T-cell (primary cell): ENCODE data around the gene WT1. TPM values are rescaled to one million over a fixed set of nuclear protein-coding genes. Genes with fewer than 3 reads are reported as not detected.

ENCODE experiments used
- ATAC-seq, 4 experiments: fragments of 200-7000 bp in 3 of 4; fragments of 150-1000 bp in 1 of 4; cut with Tn5 transposase; replicated peaks in 1 of 4; 1 replicate in 3 of 4; 2 replicates in 1 of 4; pipeline ENCODE4 v1.10.0; 2021; ENCODE audit warnings: moderate library complexity in 3 of 4, mild to moderate bottlenecking in 2 of 4, moderate number of reproducible peaks in 1 of 4
- CTCF ChIA-PET, 2 donors: fragments of 300-600 bp; sonication (Branson Sonifier 250); formaldehyde crosslinking; loops; one replicate each; lab custom pipeline; 2022; ENCODE audit warnings: antibody characterized with exemption in 2 of 2; lab: Charles Lee
- POLR2A ChIA-PET, 2 donors: fragments of 300-600 bp; sonication (Branson Sonifier 250); formaldehyde crosslinking; loops; one replicate each; lab custom pipeline; 2022; ENCODE audit warnings: antibody characterized with exemption in 2 of 2; lab: Charles Lee
- DNase-seq, 35 experiments: peaks; one replicate each; pipeline versions ENCODE4 v3.0.0 to v3.0.0-alpha.2; 2013 to 2023
- H3K27ac ChIP-seq: one replicate; pipeline ENCODE4 v1.5.1; 2013; ENCODE audit warnings: low read length
- H3K27me3 ChIP-seq, 2 experiments: replicated peaks in 1 of 2; 1 replicate in 1 of 2; 2 replicates in 1 of 2; pipeline versions ENCODE4 v1.6.1 to v1.7.0; 2013; ENCODE audit warnings: low read length in 1 of 2, mixed read lengths in 1 of 2; ENCODE audit not compliant: control insufficient read depth in 2 of 2, insufficient read depth in 2 of 2; ENCODE audit errors: extremely low read depth in 1 of 2
- H3K36me3 ChIP-seq, 2 donors: 1 replicate in 1 of 2; 2 replicates in 1 of 2; pipeline versions ENCODE4 v1.6.1 to v1.7.0; 2013; ENCODE audit warnings: low read length in 1 of 2; ENCODE audit not compliant: control insufficient read depth in 2 of 2, insufficient read depth in 1 of 2; ENCODE audit errors: extremely low read depth in 1 of 2
- H3K4me1 ChIP-seq, 2 experiments: 1 replicate in 1 of 2; 2 replicates in 1 of 2; pipeline versions ENCODE4 v1.6.1 to v1.7.0; 2013; ENCODE audit warnings: low read length in 2 of 2, mixed read lengths in 1 of 2; ENCODE audit not compliant: insufficient read depth in 2 of 2, control insufficient read depth in 1 of 2; ENCODE audit errors: extremely low read depth in 1 of 2
- H3K4me3 ChIP-seq, 2 donors: 1 replicate in 1 of 2; 2 replicates in 1 of 2; pipeline versions ENCODE4 v1.5.1 to v1.7.0; 2013; ENCODE audit warnings: mild to moderate bottlenecking in 2 of 2, low read length in 1 of 2, moderate library complexity in 1 of 2; ENCODE audit not compliant: control insufficient read depth in 1 of 2; ENCODE audit errors: extremely low read depth in 1 of 2
- H3K9me3 ChIP-seq: 2 replicates; pipeline ENCODE4 v1.7.0; 2013
- H3K27ac Mint-ChIP-seq, 2 donors: one replicate each; pipeline ENCODE4 v1.8.0; 2020 to 2021; ENCODE audit warnings: mild to moderate bottlenecking in 2 of 2, mixed read lengths in 2 of 2
- H3K27me3 Mint-ChIP-seq, 2 donors: one replicate each; pipeline ENCODE4 v1.8.0; 2021 to 2022; ENCODE audit warnings: mixed read lengths in 2 of 2
- H3K36me3 Mint-ChIP-seq: one replicate; pipeline ENCODE4 v1.8.0; 2021; ENCODE audit warnings: mixed read lengths
- H3K4me1 Mint-ChIP-seq, 3 donors: one replicate each; pipeline ENCODE4 v1.8.0; 2020 to 2022; ENCODE audit warnings: mixed read lengths in 3 of 3, mild to moderate bottlenecking in 1 of 3
- H3K4me3 Mint-ChIP-seq, 3 donors: one replicate each; pipeline ENCODE4 v1.8.0; 2020 to 2022; ENCODE audit warnings: mild to moderate bottlenecking in 3 of 3, mixed read lengths in 3 of 3, moderate library complexity in 3 of 3
- H3K9me3 Mint-ChIP-seq, 3 donors: one replicate each; pipeline ENCODE4 v1.8.0; 2020 to 2022; ENCODE audit warnings: mixed read lengths in 3 of 3
- WGBS: methylation state at CpG from one replicate; pipeline ENCODE4 v1.1.5; 2013; ENCODE audit warnings: missing lambda C conversion rate; ENCODE audit not compliant: insufficient coverage; 5-methylcytosine and 5-hydroxymethylcytosine counted together
- total RNA-seq, 35 experiments: library from RNA in 6 of 35; stranded (reverse) in 6 of 35; fragments of 120-200 nt in 1 of 35; gene quantifications; one replicate each; pipeline versions ENCODE4 v1.2.1 to v1.2.4 and lab custom pipeline; 2013 to 2026

WT1 gene
- total RNA-seq, 5 donors from 2014 or later (not counting 1 experiment from before 2014, with no cell fraction given), result not detected

DNA sequence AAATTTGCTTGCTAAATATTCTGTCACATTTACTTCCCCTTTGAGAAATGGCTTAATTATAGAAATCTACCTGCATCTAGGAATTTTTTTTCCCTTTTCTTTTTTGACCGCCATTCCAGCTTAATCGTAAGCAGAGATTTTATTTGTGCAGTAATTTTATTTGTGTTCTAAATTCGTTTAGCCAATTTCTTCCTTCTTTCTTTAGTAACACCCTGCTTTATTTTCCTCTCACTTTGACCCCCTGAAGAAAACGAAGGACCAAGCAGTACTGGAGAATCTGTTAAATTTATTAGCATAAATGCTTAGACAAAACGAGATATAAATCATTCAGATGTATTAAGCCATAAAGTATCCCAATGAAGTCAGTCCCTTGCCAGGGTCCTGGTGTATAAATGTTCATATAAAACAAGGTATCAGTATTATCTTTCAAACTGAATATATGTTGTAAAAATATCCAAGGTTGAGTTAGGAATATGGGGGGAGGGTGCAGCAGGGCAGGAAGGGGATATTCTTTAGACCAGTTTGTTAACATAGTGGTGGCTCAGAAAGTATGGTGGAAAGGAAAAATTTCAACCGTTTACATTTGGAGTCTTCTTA, 5.1 kb upstream of the WT1 start:
- no peak for DNase-seq
- H3K4me3 ChIP-seq, result no peak overlapping the region
- peaks cover 4 to 19% of the 10 kb centered on the region in 2 experiments for H3K4me1 ChIP-seq
- WGBS, result no CpG with 5 or more reads among the region's 6 CpGs
- no peaks in the 10 kb centered on the region for H3K36me3 ChIP-seq
- H3K36me3 Mint-ChIP-seq, result peaks cover 4% of the 10 kb centered on the region
- H3K27me3 Mint-ChIP-seq, result peaks cover 69 to 75% of the 10 kb centered on the region in 2 donors
- H3K27ac Mint-ChIP-seq, result peak overlapping the region in 1 of 2 donors; percentile 61
- H3K27ac ChIP-seq, result no peak overlapping the region
- peaks cover 17 to 33% (median 29%) of the 10 kb centered on the region in 3 donors for H3K4me1 Mint-ChIP-seq
- H3K9me3 Mint-ChIP-seq, result no peaks in the 10 kb centered on the region
- peak overlapping the region in 1 of 3 donors; percentile 31 for H3K4me3 Mint-ChIP-seq
- H3K9me3 ChIP-seq, result no peaks in the 10 kb centered on the region
- POLR2A ChIA-PET, result no interaction called here
- peaks cover 19 to 51% of the 10 kb centered on the region in 2 experiments for H3K27me3 ChIP-seq
- CTCF ChIA-PET, result no interaction called here
- ATAC-seq, result no peak

- 13% methylated on average over 7 of the region's 21 CpGs for WGBS
These were observed 4.3 kb upstream of the WT1 start for GRCh38 chr11:32439501-32440210.

DNA sequence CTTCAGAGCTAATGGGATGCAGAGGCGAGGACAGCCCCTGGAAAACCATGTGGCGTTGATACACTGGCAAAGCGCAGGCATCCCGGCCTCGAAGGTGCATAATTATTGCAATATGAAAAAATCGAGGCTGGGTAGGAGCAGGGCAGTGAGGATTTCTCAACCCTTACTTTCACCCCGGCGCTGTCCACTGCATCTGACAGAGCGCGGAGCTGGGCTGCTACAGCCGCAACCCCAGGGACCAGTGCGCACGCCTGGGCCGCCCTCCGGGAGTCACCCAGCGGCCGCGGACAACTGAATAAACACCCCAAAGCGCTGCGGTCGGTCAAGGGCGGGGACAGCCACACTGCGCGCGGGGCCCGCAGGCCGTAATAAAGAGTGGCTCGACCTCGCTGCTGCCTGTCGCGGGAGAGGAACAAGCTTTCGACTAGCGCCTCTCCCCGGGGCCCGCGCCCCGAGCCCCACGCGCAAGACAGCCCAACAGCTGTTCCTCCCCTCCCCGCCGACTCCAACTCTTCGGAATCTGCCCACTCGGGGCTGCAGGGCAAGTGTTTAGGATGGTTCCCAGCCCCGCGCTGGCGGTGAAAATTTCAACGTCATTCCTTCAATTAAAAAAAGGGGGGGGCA, 3.6 kb upstream of the WT1 start:
- ATAC-seq, result no peak
- H3K4me3 ChIP-seq, result peak overlapping the region in 1 of 2 donors; percentile 20
- peaks cover 4 to 25% of the 10 kb centered on the region in 2 experiments for H3K4me1 ChIP-seq
- ChIA-PET POLR2A (no interaction called here), CTCF (interaction anchor here in 1 of 2 donors (0.6 kb wide), 1 partner anchor 635 kb away, joined by 3 read pairs; no protein-coding TSS in a partner anchor)
- Mint-ChIP-seq H3K36me3 (peaks cover 4% of the 10 kb centered on the region), H3K27ac (no peak overlapping the region), H3K4me3 (peak overlapping the region in 1 of 3 donors; percentile 40), H3K9me3 (no peaks in the 10 kb centered on the region), H3K27me3 (peaks cover 64 to 76% of the 10 kb centered on the region in 2 donors), H3K4me1 (peaks cover 19 to 37% (median 36%) of the 10 kb centered on the region in 3 donors)
- no peak overlapping the region for H3K27ac ChIP-seq
- no peaks in the 10 kb centered on the region for H3K9me3 ChIP-seq
- 9% methylated on average over 35 of the region's 47 CpGs for WGBS
- peaks cover 19 to 57% of the 10 kb centered on the region in 2 experiments for H3K27me3 ChIP-seq
- DNase-seq, result no peak
- H3K36me3 ChIP-seq, result no peaks in the 10 kb centered on the region

More at GRCh38 chr11:32439501-32440210, 4.3 kb upstream of the WT1 start:
- Mint-ChIP-seq H3K36me3 (peaks cover 4% of the 10 kb centered on the region), H3K9me3 (no peaks in the 10 kb centered on the region), H3K27me3 (peaks cover 66 to 71% of the 10 kb centered on the region in 2 donors), H3K4me1 (peaks cover 17 to 34% (median 29%) of the 10 kb centered on the region in 3 donors), H3K4me3 (peak overlapping the region in 1 of 3 donors; percentile 40), H3K27ac (no peak overlapping the region)
- ChIA-PET POLR2A (no interaction called here), CTCF (no interaction called here)
- Histone ChIP-seq H3K4me1 (peaks cover 4 to 20% of the 10 kb centered on the region in 2 experiments), H3K27me3 (peaks cover 19 to 52% of the 10 kb centered on the region in 2 experiments), H3K36me3 (no peaks in the 10 kb centered on the region), H3K9me3 (no peaks in the 10 kb centered on the region), H3K4me3 (no peak overlapping the region), H3K27ac (no peak overlapping the region)
- DNase-seq, result no peak
- no peak for ATAC-seq

- no peaks in the 10 kb centered on the region for H3K36me3 ChIP-seq
- DNase-seq (no peak), ATAC-seq (no peak)
- Mint-ChIP-seq H3K9me3 (no peaks in the 10 kb centered on the region), H3K27ac (no peak overlapping the region), H3K4me1 (peaks cover 25 to 43% (median 41%) of the 10 kb centered on the region in 3 donors), H3K4me3 (peak overlapping the region in 1 of 3 donors; percentile 56), H3K27me3 (peaks cover 70 to 79% of the 10 kb centered on the region in 2 donors), H3K36me3 (peaks cover 4% of the 10 kb centered on the region)
- no peaks in the 10 kb centered on the region for H3K9me3 ChIP-seq
- POLR2A ChIA-PET, result no interaction called here
- H3K27ac ChIP-seq, result no peak overlapping the region
- CTCF ChIA-PET, result interaction anchor here in 1 of 2 donors (0.6 kb wide), 1 partner anchor 634 kb away, joined by 3 read pairs; no protein-coding TSS in a partner anchor
- peaks cover 23 to 63% of the 10 kb centered on the region in 2 experiments for H3K27me3 ChIP-seq
- peak overlapping the region in 1 of 2 donors; percentile 7 for H3K4me3 ChIP-seq
- WGBS, result 14% methylated on average over 11 of the region's 16 CpGs
- H3K4me1 ChIP-seq, result peaks cover 4 to 25% of the 10 kb centered on the region in 2 experiments
These were observed 3.1 kb upstream of the WT1 start for GRCh38 chr11:32438346-32438865.

DNA sequence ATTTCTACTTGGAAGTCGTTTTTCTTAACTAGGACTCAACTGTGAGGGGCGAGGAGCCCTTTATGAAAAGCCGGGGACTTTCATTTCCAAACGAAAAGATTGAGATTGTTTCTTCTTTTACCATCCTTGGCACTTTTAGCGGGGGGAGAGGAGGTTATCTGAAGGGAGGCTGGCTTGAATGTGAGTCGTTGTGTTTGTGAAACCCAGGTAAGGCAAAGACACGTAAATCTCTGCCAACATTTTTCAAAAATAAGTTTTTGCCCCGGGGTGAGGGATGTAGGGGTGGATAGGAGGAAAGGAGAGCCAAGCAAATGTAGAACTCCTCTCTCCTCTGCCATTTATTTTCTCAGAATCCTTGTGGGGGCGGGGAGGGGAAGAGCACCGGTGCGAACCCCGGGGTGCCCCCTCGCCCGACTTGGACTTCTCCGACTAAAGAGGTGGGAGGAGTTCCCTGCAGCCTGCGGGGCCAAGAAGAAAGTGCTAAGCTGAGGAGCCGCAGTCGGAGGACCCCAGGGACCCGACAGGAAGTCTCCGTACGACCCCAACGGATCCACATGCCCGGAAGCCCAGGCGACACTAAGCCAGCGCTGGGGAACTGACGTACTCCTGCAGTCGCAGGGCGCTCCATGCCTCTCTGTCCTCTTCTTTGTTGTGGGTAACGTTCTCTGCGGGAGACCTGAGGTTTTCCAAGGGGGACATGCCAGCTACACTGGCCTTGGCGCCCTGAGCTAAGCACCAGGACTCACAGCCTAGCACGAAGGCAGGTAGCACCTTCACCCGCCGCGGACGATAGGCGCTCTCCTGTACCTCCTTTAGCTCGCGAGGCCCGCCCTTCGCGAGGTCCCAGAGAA, 2.4 kb upstream of the WT1 start:
- H3K27me3 ChIP-seq, result peaks cover 29 to 70% of the 10 kb centered on the region in 2 experiments
- ChIA-PET POLR2A (no interaction called here), CTCF (no interaction called here)
- H3K9me3 ChIP-seq, result no peaks in the 10 kb centered on the region
- H3K4me1 ChIP-seq, result peaks cover 5 to 30% of the 10 kb centered on the region in 2 experiments
- Mint-ChIP-seq H3K4me3 (peak overlapping the region in 1 of 3 donors; percentile 56), H3K27ac (no peak overlapping the region), H3K27me3 (peaks cover 72 to 86% of the 10 kb centered on the region in 2 donors), H3K36me3 (peaks cover 4% of the 10 kb centered on the region), H3K9me3 (no peaks in the 10 kb centered on the region), H3K4me1 (peaks cover 32 to 49% (median 48%) of the 10 kb centered on the region in 3 donors)
- H3K27ac ChIP-seq, result no peak overlapping the region
- no peak for DNase-seq
- H3K36me3 ChIP-seq, result no peaks in the 10 kb centered on the region
- ATAC-seq, result no peak
- peak overlapping the region in 1 of 2 donors; percentile 7 for H3K4me3 ChIP-seq
- WGBS, result 5% methylated on average over 35 of the region's 42 CpGs
